ENCODE measurements around the gene TAL2. TPM values are rescaled to one million over a fixed set of nuclear protein-coding genes. Genes with fewer than 3 reads are reported as not detected.
A peak's percentile ranks its signal among the peaks of the same experiment; 100 is the strongest.

TAL2 gene
- total RNA-seq, 1 donor from 2014 or later, result 0.31 TPM

DNA sequence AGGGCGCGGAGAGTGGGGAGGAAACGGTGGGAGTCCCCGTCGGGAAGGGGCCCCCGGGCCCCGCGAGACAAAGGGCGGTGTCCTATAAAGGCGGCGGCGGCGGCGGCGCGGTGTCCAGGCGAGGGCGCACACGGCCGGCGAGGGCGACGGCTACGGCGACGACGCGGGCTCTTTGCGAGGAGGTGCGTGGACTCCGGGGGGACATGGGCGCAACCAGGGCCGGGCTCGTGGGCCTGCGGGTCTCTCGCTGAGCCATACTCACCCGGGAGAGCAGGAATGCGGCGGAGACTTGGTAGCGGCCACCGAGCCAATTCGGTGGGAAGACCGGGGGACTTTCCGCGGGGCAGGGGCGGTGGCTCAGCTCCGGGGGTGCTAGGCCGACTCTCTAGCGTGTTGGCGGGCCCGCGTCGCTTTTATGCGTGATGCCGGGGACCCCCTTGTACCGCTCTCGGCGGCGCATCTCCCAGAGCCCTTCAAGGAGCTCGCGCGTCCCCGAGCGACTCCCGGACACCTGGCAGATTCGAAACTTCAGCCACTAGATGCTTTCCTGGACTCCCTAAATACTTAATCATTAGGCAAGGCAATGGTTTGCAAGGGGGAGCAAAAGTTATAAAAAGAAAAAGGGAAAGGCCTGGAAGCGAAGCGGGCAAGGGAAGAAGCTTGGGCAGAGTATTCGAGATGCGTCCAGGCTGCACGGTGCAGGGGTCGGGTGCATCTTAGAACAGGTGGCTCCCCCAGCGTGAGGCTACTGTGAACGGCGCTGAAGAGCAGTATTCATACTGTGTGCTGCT, 5.9 kb upstream of the TAL2 start:
- Mint-ChIP-seq H3K4me1 (ENCODE audit: low read depth) (peaks cover 8% of the 10 kb centered on the region), H3K27ac (no peak overlapping the region), H3K4me3 (peak overlapping the region; percentile 71), H3K27me3 (ENCODE audit: insufficient read depth) (peaks cover 37% of the 10 kb centered on the region), H3K9me3 (no peaks in the 10 kb centered on the region), H3K36me3 (ENCODE audit: low read depth) (no peaks in the 10 kb centered on the region)
- DNase-seq (ENCODE audit: low spot score), result no peak
- intact Hi-C loops (cut with micrococcal nuclease), result loop anchor here (1.0 kb wide), 1 partner anchor 63 kb away; no protein-coding TSS in a partner anchor

GRCh38 chr9:105658351-105658750, 3.9 kb upstream of the TAL2 start:
- Mint-ChIP-seq H3K27ac (no peak overlapping the region), H3K4me1 (ENCODE audit: low read depth) (peaks cover 8% of the 10 kb centered on the region), H3K9me3 (no peaks in the 10 kb centered on the region), H3K36me3 (ENCODE audit: low read depth) (no peaks in the 10 kb centered on the region), H3K4me3 (no peak overlapping the region), H3K27me3 (ENCODE audit: insufficient read depth) (peaks cover 39% of the 10 kb centered on the region)
- intact Hi-C loops (cut with micrococcal nuclease), result no loop called here
- DNase-seq (ENCODE audit: low spot score), result no peak

DNA sequence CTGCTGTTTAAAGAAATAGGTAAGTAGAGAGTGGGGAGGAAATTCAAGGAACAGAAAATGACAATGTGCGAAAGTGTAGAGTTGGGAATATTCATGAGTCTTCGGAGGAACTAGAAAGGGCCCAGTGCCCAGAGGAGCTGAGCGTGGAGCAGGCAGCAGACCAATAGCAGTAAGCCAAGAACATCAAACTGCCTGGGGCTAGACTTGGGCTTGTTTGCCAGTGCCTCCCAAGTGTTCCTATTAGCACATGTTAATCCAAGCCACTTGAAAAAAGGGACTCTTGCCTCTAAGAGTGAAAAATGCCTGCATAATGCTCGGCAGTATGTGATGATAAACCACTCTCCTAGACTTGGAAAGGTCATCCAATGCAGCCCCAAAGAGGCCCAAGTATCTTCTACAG, 1.2 kb upstream of the TAL2 start:
- intact Hi-C loops (cut with micrococcal nuclease), result no loop called here
- Mint-ChIP-seq H3K36me3 (ENCODE audit: low read depth) (no peaks in the 10 kb centered on the region), H3K4me1 (ENCODE audit: low read depth) (peaks cover 8% of the 10 kb centered on the region), H3K9me3 (no peaks in the 10 kb centered on the region), H3K27ac (no peak overlapping the region), H3K27me3 (ENCODE audit: insufficient read depth) (peaks cover 22% of the 10 kb centered on the region), H3K4me3 (no peak overlapping the region)
- DNase-seq (ENCODE audit: low spot score), result no peak

DNA sequence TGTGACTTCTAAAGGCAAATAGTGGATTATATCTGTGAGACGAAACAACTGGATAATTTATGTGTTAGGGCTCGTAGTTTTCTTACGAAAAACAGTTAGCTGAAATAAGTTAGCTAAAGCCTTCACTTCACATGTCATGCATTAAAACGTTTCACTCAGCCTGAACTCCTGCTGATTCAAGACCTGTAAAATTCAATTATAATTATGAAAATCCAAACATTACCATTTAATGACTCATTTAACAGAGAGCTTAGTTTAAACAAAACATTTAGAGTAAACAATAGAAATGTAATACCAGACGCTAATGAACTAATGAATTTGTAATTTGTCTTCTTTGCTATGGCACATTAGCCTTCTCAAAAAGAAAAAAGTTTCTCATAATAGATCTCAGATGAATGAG, 1.7 kb downstream of the TAL2 start:
- intact Hi-C loops (cut with micrococcal nuclease), result no loop called here
- no peak for DNase-seq (ENCODE audit: low spot score)
- Mint-ChIP-seq H3K4me3 (no peak overlapping the region), H3K9me3 (no peaks in the 10 kb centered on the region), H3K36me3 (ENCODE audit: low read depth) (no peaks in the 10 kb centered on the region), H3K27me3 (ENCODE audit: insufficient read depth) (peaks cover 3% of the 10 kb centered on the region), H3K4me1 (ENCODE audit: low read depth) (no peaks in the 10 kb centered on the region), H3K27ac (no peak overlapping the region)

DNA sequence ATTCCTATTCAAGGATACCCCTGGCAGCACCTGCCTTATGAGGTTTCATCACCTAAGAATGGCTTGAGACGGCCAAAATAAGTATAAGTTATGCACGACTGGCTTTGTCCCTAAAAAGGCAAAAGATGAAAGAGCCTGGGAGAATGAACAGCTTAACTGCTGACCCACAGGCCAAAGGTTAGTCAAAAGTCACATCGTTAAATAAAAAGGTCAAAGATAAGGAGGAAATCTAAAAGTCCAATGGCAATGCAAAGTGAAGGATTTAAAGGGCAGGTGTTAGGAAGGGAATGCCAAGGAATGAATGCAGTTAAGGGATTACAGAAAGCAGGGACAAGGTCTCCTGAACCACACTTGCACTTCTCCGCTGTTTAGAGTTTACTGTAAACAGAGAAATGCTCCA, 5.6 kb downstream of the TAL2 start:
- intact Hi-C loops (cut with micrococcal nuclease), result no loop called here
- peaks cover 7% of the 10 kb centered on the region for H3K27me3 Mint-ChIP-seq (ENCODE audit: insufficient read depth)
- no peaks in the 10 kb centered on the region for H3K9me3 Mint-ChIP-seq
- H3K36me3 Mint-ChIP-seq (ENCODE audit: low read depth), result no peaks in the 10 kb centered on the region
- H3K27ac Mint-ChIP-seq, result no peak overlapping the region
- H3K4me3 Mint-ChIP-seq, result no peak overlapping the region
- no peak for DNase-seq (ENCODE audit: low spot score)
- H3K4me1 Mint-ChIP-seq (ENCODE audit: low read depth), result no peaks in the 10 kb centered on the region

DNA sequence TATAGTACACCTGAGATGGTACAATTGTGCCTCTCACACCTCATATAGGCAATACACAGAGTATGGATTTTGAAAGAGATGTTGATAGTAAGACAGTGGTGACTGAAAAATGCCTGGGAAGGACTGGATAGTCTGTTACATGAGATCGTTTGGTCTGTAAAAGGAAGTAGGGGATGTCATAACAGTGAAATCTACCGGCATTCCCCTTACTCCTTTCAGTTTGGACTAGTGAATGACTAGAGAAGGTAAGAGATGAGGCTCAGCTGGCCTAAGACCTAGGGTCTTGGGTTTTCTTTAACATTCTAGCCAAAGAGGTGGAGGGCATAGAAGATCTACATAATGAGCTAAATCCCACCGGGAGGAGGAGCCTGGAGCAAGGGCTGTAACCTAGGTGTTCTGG, 8.1 kb downstream of the TAL2 start:
- intact Hi-C loops (cut with micrococcal nuclease), result no loop called here
- Mint-ChIP-seq H3K36me3 (ENCODE audit: low read depth) (no peaks in the 10 kb centered on the region), H3K9me3 (no peaks in the 10 kb centered on the region), H3K4me1 (ENCODE audit: low read depth) (no peaks in the 10 kb centered on the region), H3K27ac (no peak overlapping the region), H3K4me3 (no peak overlapping the region), H3K27me3 (ENCODE audit: insufficient read depth) (peaks cover 9% of the 10 kb centered on the region)
- DNase-seq (ENCODE audit: low spot score), result no peak

- intact Hi-C loops (cut with micrococcal nuclease), result no loop called here
- Mint-ChIP-seq H3K4me3 (no peak overlapping the region), H3K36me3 (ENCODE audit: low read depth) (no peaks in the 10 kb centered on the region), H3K27ac (no peak overlapping the region), H3K9me3 (no peaks in the 10 kb centered on the region), H3K4me1 (ENCODE audit: low read depth) (no peaks in the 10 kb centered on the region), H3K27me3 (ENCODE audit: insufficient read depth) (peaks cover 9% of the 10 kb centered on the region)
- DNase-seq (ENCODE audit: low spot score), result no peak
Observed at GRCh38 chr9:105670775-105671174, 8.5 kb downstream of the TAL2 start.

- H3K27me3 Mint-ChIP-seq (ENCODE audit: insufficient read depth), result peaks cover 8% of the 10 kb centered on the region
- H3K27ac Mint-ChIP-seq, result no peak overlapping the region
- DNase-seq (ENCODE audit: low spot score), result no peak
- H3K36me3 Mint-ChIP-seq (ENCODE audit: low read depth), result no peaks in the 10 kb centered on the region
- no peak overlapping the region for H3K4me3 Mint-ChIP-seq
- H3K4me1 Mint-ChIP-seq (ENCODE audit: low read depth), result no peaks in the 10 kb centered on the region
- intact Hi-C loops (cut with micrococcal nuclease), result no loop called here
- no peaks in the 10 kb centered on the region for H3K9me3 Mint-ChIP-seq
Observed at GRCh38 chr9:105672711-105673234, 10.5 kb downstream of the TAL2 start.

GRCh38 chr9:105673850-105674387, 11.7 kb downstream of the TAL2 start:
- H3K4me3 Mint-ChIP-seq, result no peak overlapping the region
- H3K9me3 Mint-ChIP-seq, result no peaks in the 10 kb centered on the region
- no peaks in the 10 kb centered on the region for H3K36me3 Mint-ChIP-seq (ENCODE audit: low read depth)
- intact Hi-C loops (cut with micrococcal nuclease), result no loop called here
- peaks cover 8% of the 10 kb centered on the region for H3K27me3 Mint-ChIP-seq (ENCODE audit: insufficient read depth)
- no peak for DNase-seq (ENCODE audit: low spot score)
- H3K4me1 Mint-ChIP-seq (ENCODE audit: low read depth), result no peaks in the 10 kb centered on the region
- H3K27ac Mint-ChIP-seq, result no peak overlapping the region

DNA sequence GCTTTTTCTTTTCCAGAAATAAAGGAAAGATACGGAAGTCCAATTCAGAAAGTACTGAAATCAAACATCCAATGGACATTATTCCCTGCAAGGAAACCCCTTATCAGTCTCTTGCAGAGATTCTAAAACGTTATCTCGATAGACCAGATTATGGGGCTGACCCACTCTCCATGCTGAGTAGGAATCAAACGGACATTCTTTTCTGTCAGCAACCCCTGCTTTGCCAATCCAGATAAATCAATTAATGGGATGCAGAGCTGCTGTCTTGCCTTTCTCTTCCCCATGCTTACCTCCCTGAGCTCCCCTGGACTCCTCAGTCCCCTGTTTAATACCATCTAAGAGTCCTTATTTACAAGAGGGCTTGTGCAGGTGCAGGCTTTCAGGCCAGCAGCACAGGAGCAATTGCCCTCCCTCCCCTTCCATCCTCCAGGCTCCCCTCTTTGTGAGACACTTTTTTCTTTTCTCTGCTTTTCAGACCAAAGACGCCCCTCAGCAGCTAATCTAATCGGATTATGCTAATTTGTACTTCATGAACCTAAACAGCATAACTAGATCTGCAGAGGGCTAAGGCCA, 14.2 kb downstream of the TAL2 start:
- intact Hi-C loops (cut with micrococcal nuclease), result no loop called here
- H3K4me3 Mint-ChIP-seq, result no peak overlapping the region
- H3K4me1 Mint-ChIP-seq (ENCODE audit: low read depth), result no peaks in the 10 kb centered on the region
- no peak overlapping the region for H3K27ac Mint-ChIP-seq
- DNase-seq (ENCODE audit: low spot score), result no peak
- H3K9me3 Mint-ChIP-seq, result no peaks in the 10 kb centered on the region
- H3K27me3 Mint-ChIP-seq (ENCODE audit: insufficient read depth), result peaks cover 2% of the 10 kb centered on the region
- no peaks in the 10 kb centered on the region for H3K36me3 Mint-ChIP-seq (ENCODE audit: low read depth)

DNA sequence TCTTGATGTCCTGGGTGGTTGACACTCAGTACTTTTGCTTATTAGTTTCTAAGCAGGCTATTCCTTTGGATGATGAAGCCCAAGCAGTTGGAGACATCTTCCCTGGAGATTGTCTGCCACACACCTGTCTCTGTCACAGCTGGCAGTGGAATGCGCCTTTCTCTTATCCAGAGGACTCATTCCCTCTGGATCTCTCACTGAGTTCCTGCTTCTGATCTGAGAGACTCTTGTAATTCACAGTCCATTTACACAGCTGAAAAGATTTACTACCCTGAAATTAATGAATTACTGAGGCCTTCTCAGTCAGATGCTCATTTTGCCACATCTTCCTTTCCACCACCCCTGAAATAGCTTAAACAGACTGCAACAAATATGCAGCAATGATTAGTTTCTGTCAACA, 15.9 kb downstream of the TAL2 start:
- Mint-ChIP-seq H3K4me3 (no peak overlapping the region), H3K9me3 (no peaks in the 10 kb centered on the region), H3K27me3 (ENCODE audit: insufficient read depth) (peaks cover 2% of the 10 kb centered on the region), H3K36me3 (ENCODE audit: low read depth) (no peaks in the 10 kb centered on the region), H3K4me1 (ENCODE audit: low read depth) (no peaks in the 10 kb centered on the region), H3K27ac (no peak overlapping the region)
- intact Hi-C loops (cut with micrococcal nuclease), result no loop called here
- DNase-seq (ENCODE audit: low spot score), result no peak

GRCh38 chr9:105678781-105679180, 16.5 kb downstream of the TAL2 start:
- Mint-ChIP-seq H3K27ac (no peak overlapping the region), H3K4me1 (ENCODE audit: low read depth) (no peaks in the 10 kb centered on the region), H3K36me3 (ENCODE audit: low read depth) (no peaks in the 10 kb centered on the region), H3K27me3 (ENCODE audit: insufficient read depth) (peaks cover 5% of the 10 kb centered on the region), H3K4me3 (no peak overlapping the region), H3K9me3 (no peaks in the 10 kb centered on the region)
- no peak for DNase-seq (ENCODE audit: low spot score)
- intact Hi-C loops (cut with micrococcal nuclease), result no loop called here

DNA sequence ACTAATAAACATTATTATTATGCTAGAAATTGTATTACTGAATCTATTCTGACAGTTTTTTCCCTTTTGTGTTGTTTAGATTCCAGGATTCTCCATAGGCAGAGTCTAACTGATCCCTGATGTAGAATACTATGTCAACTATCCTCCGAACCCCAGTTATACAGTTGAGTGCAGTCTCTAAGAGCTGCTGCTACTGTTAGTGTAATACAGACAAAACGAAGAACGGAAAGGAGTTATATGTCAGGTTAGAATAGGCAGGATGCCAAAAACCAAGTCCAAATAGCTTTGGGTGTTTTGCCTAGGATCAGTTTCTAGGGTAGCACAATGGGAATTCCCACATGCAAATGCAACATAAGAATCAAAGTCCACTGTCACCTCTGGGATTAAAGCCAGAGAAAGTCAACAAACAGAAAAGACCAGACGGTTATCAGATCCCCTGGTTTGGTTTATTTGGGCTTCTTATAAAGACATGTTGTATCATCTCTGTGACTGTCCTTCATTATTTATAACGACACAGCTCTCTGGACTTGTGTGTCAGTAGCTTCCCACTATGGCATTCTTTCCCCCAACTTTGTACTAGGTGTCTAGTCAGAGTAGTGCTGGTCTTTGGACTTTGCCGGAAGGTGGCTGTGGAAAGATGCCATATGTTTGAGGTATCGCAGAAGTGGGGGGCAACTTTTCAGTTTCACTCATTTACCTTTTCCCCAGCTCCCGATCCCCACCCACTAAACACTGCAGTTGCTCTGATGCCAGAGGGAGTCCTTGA, 17.2 kb downstream of the TAL2 start:
- intact Hi-C loops (cut with micrococcal nuclease), result no loop called here
- H3K4me1 Mint-ChIP-seq (ENCODE audit: low read depth), result no peaks in the 10 kb centered on the region
- no peaks in the 10 kb centered on the region for H3K9me3 Mint-ChIP-seq
- no peak for DNase-seq (ENCODE audit: low spot score)
- peaks cover 11% of the 10 kb centered on the region for H3K27me3 Mint-ChIP-seq (ENCODE audit: insufficient read depth)
- no peak overlapping the region for H3K27ac Mint-ChIP-seq
- H3K4me3 Mint-ChIP-seq, result no peak overlapping the region
- no peaks in the 10 kb centered on the region for H3K36me3 Mint-ChIP-seq (ENCODE audit: low read depth)

Measured in activated T-helper 1 cell treated with anti-CD3 and anti-CD28 coated beads, Interleukin-12 subunit alpha, Interleukin-12 subunit beta, Interleukin-2, Interleukin-4 antibody, amounts not matched to agents 30 ng/mL and 10 ng/mL and 1 ng/mL, durations not matched to agents 14 hours and 24 hours and 36 hours (primary cell).